ENCODE measurements around the gene DGAT2L6.

The DGAT2L6 gene

GRCh38 chrX:70169281-70169680 lies 8.0 kb upstream of the DGAT2L6 start:
- H3K27ac ChIP-seq (ENCODE audit: low read length), result no peak overlapping the region
- no peaks in the 10 kb centered on the region for H3K9me3 ChIP-seq (replicated peaks; ENCODE audit: insufficient read depth, low read length)
- H3K4me1 ChIP-seq (ENCODE audit: low read length), result no peaks in the 10 kb centered on the region
- H3K9ac ChIP-seq (ENCODE audit: low read length), result no peak overlapping the region
- no peaks in the 10 kb centered on the region for H3K36me3 ChIP-seq (replicated peaks; ENCODE audit: insufficient read depth, low read length)
- no peaks in the 10 kb centered on the region for H3K27me3 ChIP-seq (replicated peaks; ENCODE audit: insufficient read depth, low read length)
- no peak overlapping the region for H3K4me2 ChIP-seq (ENCODE audit: low read depth, low read length)
- DNase-seq, result no peak
- no peaks in the 10 kb centered on the region for H3F3A ChIP-seq (ENCODE audit: insufficient read depth, low read length)
- TF ChIP-seq EZH2 (optimal IDR thresholded peaks at IDR 0.05; ENCODE audit: low read depth, low read length) (no peak), EZH2phosphoT487 (IDR thresholded peaks at IDR 0.05; ENCODE audit: low read length) (no peak), CTCF (IDR thresholded peaks at IDR 0.05; ENCODE audit: low read length) (no peak)
- no peak overlapping the region for H2AFZ ChIP-seq (ENCODE audit: low read length)
- no peak overlapping the region for H3K4me3 ChIP-seq (ENCODE audit: low read length)
- no peaks in the 10 kb centered on the region for H3K9me2 ChIP-seq (replicated peaks; ENCODE audit: insufficient read depth, low read length)
- no peaks in the 10 kb centered on the region for H4K20me1 ChIP-seq (ENCODE audit: insufficient read depth, low read length)
- no peaks in the 10 kb centered on the region for H3K79me2 ChIP-seq (ENCODE audit: low read length)

- Histone ChIP-seq H3K9ac (ENCODE audit: low read length) (no peak overlapping the region), H3K4me2 (ENCODE audit: low read depth, low read length) (no peak overlapping the region), H3K4me1 (ENCODE audit: low read length) (no peaks in the 10 kb centered on the region), H3F3A (ENCODE audit: insufficient read depth, low read length) (no peaks in the 10 kb centered on the region), H3K27me3 (replicated peaks; ENCODE audit: insufficient read depth, low read length) (no peaks in the 10 kb centered on the region), H3K27ac (ENCODE audit: low read length) (no peak overlapping the region), H3K79me2 (ENCODE audit: low read length) (no peaks in the 10 kb centered on the region), H2AFZ (ENCODE audit: low read length) (no peak overlapping the region), H3K9me2 (replicated peaks; ENCODE audit: insufficient read depth, low read length) (no peaks in the 10 kb centered on the region), H4K20me1 (ENCODE audit: insufficient read depth, low read length) (no peaks in the 10 kb centered on the region), H3K4me3 (ENCODE audit: low read length) (no peak overlapping the region), H3K36me3 (replicated peaks; ENCODE audit: insufficient read depth, low read length) (no peaks in the 10 kb centered on the region), H3K9me3 (replicated peaks; ENCODE audit: insufficient read depth, low read length) (no peaks in the 10 kb centered on the region)
- no peak for TF ChIP-seq CTCF (IDR thresholded peaks at IDR 0.05; ENCODE audit: low read length)
- no peak for TF ChIP-seq EZH2phosphoT487 (IDR thresholded peaks at IDR 0.05; ENCODE audit: low read length)
- TF ChIP-seq EZH2 (optimal IDR thresholded peaks at IDR 0.05; ENCODE audit: low read depth, low read length), result no peak
- DNase-seq, result no peak
Observed at GRCh38 chrX:70171624-70172023, 5.7 kb upstream of the DGAT2L6 start.

DNA sequence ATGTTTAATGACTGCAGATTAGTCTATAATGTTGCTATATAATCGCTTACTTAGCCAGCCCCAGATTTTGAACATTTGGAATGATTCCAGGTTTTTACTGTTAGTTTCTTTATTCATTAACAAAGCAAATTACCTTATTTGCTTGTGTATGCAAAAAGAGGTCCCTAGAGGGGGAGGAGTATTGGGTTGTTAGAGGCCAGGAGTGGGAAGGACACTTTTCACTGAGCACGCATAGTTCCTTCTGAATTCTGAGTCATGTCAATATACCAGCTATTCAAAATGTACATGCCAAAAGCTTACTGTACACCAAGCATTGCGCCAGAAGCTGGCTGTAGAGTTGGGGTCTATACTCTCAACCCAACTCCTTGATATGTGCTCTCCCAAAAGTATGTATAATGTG lies 5.1 kb upstream of the DGAT2L6 start:
- H3K4me2 ChIP-seq (ENCODE audit: low read depth, low read length), result no peak overlapping the region
- H3K9me2 ChIP-seq (replicated peaks; ENCODE audit: insufficient read depth, low read length), result no peaks in the 10 kb centered on the region
- H3K9me3 ChIP-seq (replicated peaks; ENCODE audit: insufficient read depth, low read length), result no peaks in the 10 kb centered on the region
- no peak overlapping the region for H3K9ac ChIP-seq (ENCODE audit: low read length)
- no peaks in the 10 kb centered on the region for H3K36me3 ChIP-seq (replicated peaks; ENCODE audit: insufficient read depth, low read length)
- H3F3A ChIP-seq (ENCODE audit: insufficient read depth, low read length), result no peaks in the 10 kb centered on the region
- no peak overlapping the region for H3K4me3 ChIP-seq (ENCODE audit: low read length)
- TF ChIP-seq EZH2 (optimal IDR thresholded peaks at IDR 0.05; ENCODE audit: low read depth, low read length) (no peak), CTCF (IDR thresholded peaks at IDR 0.05; ENCODE audit: low read length) (no peak), EZH2phosphoT487 (IDR thresholded peaks at IDR 0.05; ENCODE audit: low read length) (no peak)
- H2AFZ ChIP-seq (ENCODE audit: low read length), result no peak overlapping the region
- H3K27ac ChIP-seq (ENCODE audit: low read length), result no peak overlapping the region
- no peak for DNase-seq
- no peaks in the 10 kb centered on the region for H3K79me2 ChIP-seq (ENCODE audit: low read length)
- H3K27me3 ChIP-seq (replicated peaks; ENCODE audit: insufficient read depth, low read length), result no peaks in the 10 kb centered on the region
- H3K4me1 ChIP-seq (ENCODE audit: low read length), result no peaks in the 10 kb centered on the region
- no peaks in the 10 kb centered on the region for H4K20me1 ChIP-seq (ENCODE audit: insufficient read depth, low read length)
